Measurements from ENCODE around the gene TM9SF3.

TM9SF3 gene

DNA sequence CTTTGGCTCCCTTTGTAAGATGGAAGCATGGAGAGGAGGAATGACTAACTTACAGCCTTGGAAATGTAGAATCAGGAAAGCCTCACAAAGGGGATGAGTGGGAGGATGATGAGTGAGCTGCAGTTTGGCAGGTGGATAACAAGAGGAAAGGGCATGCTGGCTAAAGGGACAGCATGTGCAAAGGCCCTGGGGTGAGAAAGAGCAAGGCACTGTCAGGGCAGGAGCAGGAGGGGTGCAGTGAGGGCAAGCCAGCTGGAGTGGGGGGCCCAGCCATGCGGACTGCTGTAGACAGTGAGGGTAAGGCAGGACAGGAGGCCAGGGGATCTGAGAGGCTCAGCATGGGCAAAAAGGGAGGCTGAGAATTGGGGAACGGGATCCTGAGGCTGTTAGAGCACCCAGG is 93.6 kb downstream of the TM9SF3 start:
- Histone ChIP-seq H3K4me1 (ENCODE audit: insufficient read depth, low read length) (no peaks in the 10 kb centered on the region), H3K9me3 (ENCODE audit: insufficient read depth, low read depth, low read length) (no peaks in the 10 kb centered on the region), H3K27me3 (ENCODE audit: insufficient read depth, low read length) (no peaks in the 10 kb centered on the region), H3K4me3 (ENCODE audit: low read length) (no peak overlapping the region), H3K36me3 (ENCODE audit: insufficient read depth, low read length) (no peaks in the 10 kb centered on the region), H3K9ac (ENCODE audit: low read depth, low read length) (no peak overlapping the region), H3K27ac (ENCODE audit: low read depth, low read length) (no peak overlapping the region)
- WGBS, result 87% methylated on average over 2 of the region's 2 CpGs

GRCh38 chr10:96491303-96491702 is 95.5 kb downstream of the TM9SF3 start:
- H3K4me3 ChIP-seq (ENCODE audit: low read length), result no peak overlapping the region
- no peak overlapping the region for H3K9ac ChIP-seq (ENCODE audit: low read depth, low read length)
- H3K27ac ChIP-seq (ENCODE audit: low read depth, low read length), result no peak overlapping the region
- H3K27me3 ChIP-seq (ENCODE audit: insufficient read depth, low read length), result no peaks in the 10 kb centered on the region
- WGBS, result 98% methylated on average over 3 of the region's 3 CpGs
- H3K36me3 ChIP-seq (ENCODE audit: insufficient read depth, low read length), result no peaks in the 10 kb centered on the region
- H3K4me1 ChIP-seq (ENCODE audit: insufficient read depth, low read length), result no peaks in the 10 kb centered on the region
- H3K9me3 ChIP-seq (ENCODE audit: insufficient read depth, low read depth, low read length), result no peaks in the 10 kb centered on the region

GRCh38 chr10:96488161-96488935 is 98.5 kb downstream of the TM9SF3 start:
- H3K36me3 ChIP-seq (ENCODE audit: insufficient read depth, low read length), result no peaks in the 10 kb centered on the region
- no peaks in the 10 kb centered on the region for H3K9me3 ChIP-seq (ENCODE audit: insufficient read depth, low read depth, low read length)
- no peak overlapping the region for H3K9ac ChIP-seq (ENCODE audit: low read depth, low read length)
- no peak overlapping the region for H3K27ac ChIP-seq (ENCODE audit: low read depth, low read length)
- no peaks in the 10 kb centered on the region for H3K4me1 ChIP-seq (ENCODE audit: insufficient read depth, low read length)
- H3K4me3 ChIP-seq (ENCODE audit: low read length), result no peak overlapping the region
- no peaks in the 10 kb centered on the region for H3K27me3 ChIP-seq (ENCODE audit: insufficient read depth, low read length)
- WGBS, result 93% methylated on average over 14 of the region's 14 CpGs

DNA sequence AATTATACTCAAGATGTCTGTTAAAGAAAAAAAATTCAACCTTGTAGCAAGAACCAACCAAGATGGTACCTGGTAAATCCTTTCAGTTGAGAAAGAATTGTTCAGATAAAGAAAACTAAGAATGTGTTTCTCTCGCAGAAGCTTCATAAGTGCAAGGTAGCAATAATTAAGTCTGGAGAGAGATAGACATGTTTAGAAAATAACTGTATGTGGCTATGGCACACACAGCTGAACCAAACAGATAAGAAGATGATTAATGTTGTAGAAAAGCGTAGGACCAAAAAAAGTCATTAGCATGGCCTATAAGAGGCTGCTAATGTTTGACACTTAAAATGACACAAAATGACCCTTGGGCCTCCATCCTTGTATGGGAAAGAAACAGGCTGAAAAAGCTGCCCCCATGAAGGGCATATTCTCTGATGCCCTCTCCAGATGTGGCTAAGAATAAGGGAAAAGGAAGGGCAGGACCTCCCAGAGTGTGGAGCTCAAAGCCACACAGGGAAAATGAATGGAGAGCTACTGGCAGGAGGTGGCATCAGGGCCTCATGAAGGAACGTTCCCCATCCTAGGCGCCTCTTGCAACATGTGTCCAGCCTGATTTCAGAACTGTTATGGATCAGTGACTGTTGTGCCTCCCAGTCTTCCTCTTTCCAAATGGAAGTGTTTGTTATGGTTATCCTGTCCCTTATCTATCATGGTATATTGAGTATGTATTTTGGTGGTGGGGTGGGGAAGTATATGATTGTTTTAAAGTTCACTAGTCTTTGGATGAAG is 103.8 kb downstream of the TM9SF3 start:
- no peaks in the 10 kb centered on the region for H3K9me3 ChIP-seq (ENCODE audit: insufficient read depth, low read depth, low read length)
- H3K9ac ChIP-seq (ENCODE audit: low read depth, low read length), result no peak overlapping the region
- no peak overlapping the region for H3K4me3 ChIP-seq (ENCODE audit: low read length)
- no peaks in the 10 kb centered on the region for H3K36me3 ChIP-seq (ENCODE audit: insufficient read depth, low read length)
- no peaks in the 10 kb centered on the region for H3K27me3 ChIP-seq (ENCODE audit: insufficient read depth, low read length)
- no peak overlapping the region for H3K27ac ChIP-seq (ENCODE audit: low read depth, low read length)
- no peaks in the 10 kb centered on the region for H3K4me1 ChIP-seq (ENCODE audit: insufficient read depth, low read length)
- 70% methylated on average over 4 of the region's 4 CpGs for WGBS

DNA sequence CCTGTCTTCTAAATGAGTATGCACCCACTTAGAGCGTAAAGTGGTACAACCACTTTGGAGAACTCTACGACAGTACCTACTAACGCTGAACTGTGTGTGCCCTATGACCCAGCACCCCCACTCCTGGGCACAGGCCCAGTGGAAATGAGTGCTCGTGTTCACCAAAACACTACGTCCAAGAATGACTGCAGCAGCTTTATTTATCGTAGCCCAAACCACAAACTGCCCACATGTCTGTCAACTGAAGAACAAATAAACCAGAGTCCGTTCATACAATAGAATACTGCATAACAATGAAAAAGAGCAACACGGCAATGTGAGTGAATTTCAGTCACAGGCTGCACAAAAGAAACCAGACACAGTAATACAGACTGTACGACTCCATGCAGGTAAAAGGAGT is 108.5 kb downstream of the TM9SF3 start:
- Histone ChIP-seq H3K4me1 (ENCODE audit: insufficient read depth, low read length) (no peaks in the 10 kb centered on the region), H3K27me3 (ENCODE audit: insufficient read depth, low read length) (no peaks in the 10 kb centered on the region), H3K9ac (ENCODE audit: low read depth, low read length) (no peak overlapping the region), H3K9me3 (ENCODE audit: insufficient read depth, low read depth, low read length) (no peaks in the 10 kb centered on the region), H3K4me3 (ENCODE audit: low read length) (no peak overlapping the region), H3K36me3 (ENCODE audit: insufficient read depth, low read length) (no peaks in the 10 kb centered on the region), H3K27ac (ENCODE audit: low read depth, low read length) (no peak overlapping the region)
- WGBS, result 85% methylated on average over 9 of the region's 9 CpGs

- H3K9me3 ChIP-seq (ENCODE audit: insufficient read depth, low read depth, low read length), result no peaks in the 10 kb centered on the region
- 0 out of 2 replicates have a peak, but pooled peaks cover 2% of the 10 kb centered on the region for H3K4me1 ChIP-seq (ENCODE audit: insufficient read depth, low read length)
- no peaks in the 10 kb centered on the region for H3K36me3 ChIP-seq (ENCODE audit: insufficient read depth, low read length)
- no peaks in the 10 kb centered on the region for H3K27me3 ChIP-seq (ENCODE audit: insufficient read depth, low read length)
- no peak overlapping the region for H3K4me3 ChIP-seq (ENCODE audit: low read length)
- 81% methylated on average over 9 of the region's 9 CpGs for WGBS
- H3K27ac ChIP-seq (ENCODE audit: low read depth, low read length), result no peak overlapping the region
- H3K9ac ChIP-seq (ENCODE audit: low read depth, low read length), result no peak overlapping the region
Observed at GRCh38 chr10:96473866-96474265, 112.9 kb downstream of the TM9SF3 start.

DNA sequence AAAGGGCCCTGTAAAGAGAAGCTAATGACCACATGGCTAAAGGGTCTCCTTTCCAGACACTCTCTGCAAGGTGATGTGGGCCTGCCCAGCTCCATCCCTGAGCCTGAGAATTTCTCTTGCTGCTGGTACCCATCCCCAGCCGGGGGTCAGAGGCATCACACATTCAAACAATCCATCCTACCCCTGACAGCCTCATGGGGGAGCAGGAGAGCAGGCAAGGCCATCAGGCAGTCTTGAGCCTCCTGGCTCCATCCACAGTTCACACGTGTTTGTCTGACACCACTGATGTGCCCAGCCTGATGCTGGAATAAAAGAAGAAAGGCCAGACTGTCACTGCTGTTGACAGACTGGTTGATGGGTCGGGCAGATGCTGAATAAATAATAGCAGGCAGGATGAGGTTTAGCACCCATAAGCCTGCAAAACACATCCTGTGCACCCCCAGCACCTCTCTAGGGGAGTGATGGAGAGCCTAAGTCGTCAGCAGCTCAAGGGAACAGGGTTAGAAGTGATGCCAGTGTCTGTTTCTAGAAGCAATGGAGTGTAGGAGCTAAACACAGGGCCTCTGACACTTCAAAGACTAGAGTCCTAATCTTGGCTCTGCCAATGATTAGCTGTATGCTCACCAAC is 116.6 kb downstream of the TM9SF3 start:
- Histone ChIP-seq H3K27me3 (ENCODE audit: insufficient read depth, low read length) (no peaks in the 10 kb centered on the region), H3K4me1 (ENCODE audit: insufficient read depth, low read length) (0 out of 2 replicates have a peak, but pooled peaks cover 5% of the 10 kb centered on the region), H3K9me3 (ENCODE audit: insufficient read depth, low read depth, low read length) (no peaks in the 10 kb centered on the region), H3K27ac (ENCODE audit: low read depth, low read length) (no peak overlapping the region), H3K36me3 (ENCODE audit: insufficient read depth, low read length) (no peaks in the 10 kb centered on the region), H3K4me3 (ENCODE audit: low read length) (no peak overlapping the region), H3K9ac (ENCODE audit: low read depth, low read length) (no peak overlapping the region)
- 55% methylated on average over 4 of the region's 4 CpGs for WGBS

DNA sequence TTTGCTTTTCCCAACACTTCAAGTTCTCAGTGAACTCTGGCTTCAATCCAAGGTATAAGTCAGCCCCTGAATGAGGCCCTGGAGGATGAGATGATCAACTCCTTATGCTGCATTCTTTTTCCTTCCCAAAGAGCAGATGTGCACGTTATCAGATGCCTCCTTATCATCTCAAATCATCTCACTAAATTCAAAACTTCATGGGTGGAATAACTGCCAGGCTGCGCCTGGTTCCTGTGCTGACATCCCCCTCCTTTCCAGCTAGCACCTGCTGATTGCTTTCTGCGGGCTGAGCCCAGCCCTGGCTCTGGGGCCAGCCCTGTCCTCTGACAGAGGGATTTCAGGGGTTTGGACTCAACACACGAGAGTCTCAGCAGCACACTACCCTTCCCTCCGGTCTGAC is 118.0 kb downstream of the TM9SF3 start:
- Histone ChIP-seq H3K4me1 (ENCODE audit: insufficient read depth, low read length) (0 out of 2 replicates have a peak, but pooled peaks cover 5% of the 10 kb centered on the region), H3K27me3 (ENCODE audit: insufficient read depth, low read length) (no peaks in the 10 kb centered on the region), H3K36me3 (ENCODE audit: insufficient read depth, low read length) (no peaks in the 10 kb centered on the region), H3K27ac (ENCODE audit: low read depth, low read length) (no peak overlapping the region), H3K9ac (ENCODE audit: low read depth, low read length) (no peak overlapping the region), H3K4me3 (ENCODE audit: low read length) (no peak overlapping the region), H3K9me3 (ENCODE audit: insufficient read depth, low read depth, low read length) (no peaks in the 10 kb centered on the region)
- 82% methylated on average over 5 of the region's 5 CpGs for WGBS
